Activated CD4-positive, alpha-beta T cell treated with anti-CD3 and anti-CD28 coated beads, Interleukin-2, amount 50 U/mL, for 16 hours (primary cell): ENCODE measurements around the gene TUBGCP3.

Source experiments
- DNase-seq: peaks from one replicate; pipeline ENCODE4 v3.0.0-alpha.2; 2020

Gene TUBGCP3

DNA sequence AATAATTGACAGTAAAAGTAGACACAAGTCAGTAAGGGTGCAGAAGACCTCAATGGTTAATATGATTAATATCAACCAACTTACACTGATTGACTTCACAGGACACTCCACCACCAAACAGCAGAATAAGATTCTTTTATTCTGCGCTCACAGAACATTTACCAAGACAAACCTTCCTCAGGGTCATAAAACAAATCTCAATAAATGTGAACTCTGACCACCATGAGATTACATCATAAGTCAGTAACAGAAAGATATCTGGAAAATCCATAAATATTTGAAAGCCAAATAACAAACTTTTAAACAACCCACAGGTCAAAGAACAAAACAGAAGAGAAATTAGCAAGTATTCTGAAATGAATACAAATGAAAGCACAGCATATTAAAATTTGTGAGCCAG, 112.1 kb downstream of the TUBGCP3 start:
- DNase-seq = no peak

- no peak for DNase-seq
These were observed 113.1 kb downstream of the TUBGCP3 start for GRCh38 chr13:112474869-112475268.

GRCh38 chr13:112473818-112474217, 114.1 kb downstream of the TUBGCP3 start:
- no peak for DNase-seq

DNA sequence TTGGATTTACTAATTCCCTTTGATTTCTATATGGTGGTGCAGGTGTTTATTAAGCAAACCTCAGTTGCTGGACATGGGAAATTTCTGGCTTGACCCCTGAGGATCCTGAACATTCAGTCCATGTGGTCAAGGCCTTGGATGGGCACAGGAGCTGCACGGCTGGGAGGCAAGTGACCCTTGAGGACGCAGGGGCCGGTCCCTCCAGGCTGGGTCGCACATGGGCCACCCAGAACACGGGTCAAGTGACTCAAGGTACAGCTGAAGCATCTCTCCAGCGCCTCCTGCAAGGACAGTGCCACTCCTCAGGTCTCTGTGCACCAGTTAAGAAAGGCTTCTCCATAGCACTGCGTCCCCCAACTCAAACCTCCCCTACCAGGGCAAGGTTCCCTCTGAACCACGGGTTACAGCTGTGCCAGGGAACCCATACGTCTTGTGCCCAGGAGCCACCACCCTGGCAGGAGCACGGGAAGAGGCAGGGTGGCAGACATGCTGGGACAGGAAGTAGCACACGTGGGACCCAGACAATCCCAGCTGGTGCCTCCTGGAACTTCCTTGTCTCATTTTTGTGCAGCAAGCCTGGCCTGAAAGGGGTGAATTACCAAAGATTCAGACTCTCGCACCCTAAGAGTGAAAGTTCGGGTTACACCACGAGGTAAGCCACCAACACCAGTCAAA, 118.7 kb downstream of the TUBGCP3 start:
- DNase-seq = no peak

- DNase-seq = no peak
These were observed 119.9 kb downstream of the TUBGCP3 start for GRCh38 chr13:112468069-112468468.

DNA sequence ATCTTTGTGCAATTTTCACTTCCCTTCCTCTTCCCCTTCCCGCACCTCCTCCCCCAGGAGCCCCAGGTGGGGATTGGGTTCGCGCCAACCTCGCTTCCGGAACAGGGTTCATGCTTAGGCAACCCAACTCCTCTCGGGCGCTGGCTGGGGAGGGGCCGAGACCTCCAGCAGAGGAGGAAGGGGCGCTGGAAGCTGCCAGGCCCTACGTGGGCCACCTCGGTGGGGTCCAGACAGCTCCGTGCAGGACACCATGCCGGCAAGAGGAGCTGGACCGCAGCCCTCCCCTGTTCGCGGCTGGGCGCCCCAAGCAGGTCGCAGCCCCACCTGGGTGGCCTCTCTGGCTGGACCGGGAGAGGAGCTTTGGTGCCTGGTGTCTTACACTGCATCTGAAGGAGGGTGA, 120.7 kb downstream of the TUBGCP3 start:
- no peak for DNase-seq

GRCh38 chr13:112466132-112467058, 121.6 kb downstream of the TUBGCP3 start:
- no peak for DNase-seq

DNA sequence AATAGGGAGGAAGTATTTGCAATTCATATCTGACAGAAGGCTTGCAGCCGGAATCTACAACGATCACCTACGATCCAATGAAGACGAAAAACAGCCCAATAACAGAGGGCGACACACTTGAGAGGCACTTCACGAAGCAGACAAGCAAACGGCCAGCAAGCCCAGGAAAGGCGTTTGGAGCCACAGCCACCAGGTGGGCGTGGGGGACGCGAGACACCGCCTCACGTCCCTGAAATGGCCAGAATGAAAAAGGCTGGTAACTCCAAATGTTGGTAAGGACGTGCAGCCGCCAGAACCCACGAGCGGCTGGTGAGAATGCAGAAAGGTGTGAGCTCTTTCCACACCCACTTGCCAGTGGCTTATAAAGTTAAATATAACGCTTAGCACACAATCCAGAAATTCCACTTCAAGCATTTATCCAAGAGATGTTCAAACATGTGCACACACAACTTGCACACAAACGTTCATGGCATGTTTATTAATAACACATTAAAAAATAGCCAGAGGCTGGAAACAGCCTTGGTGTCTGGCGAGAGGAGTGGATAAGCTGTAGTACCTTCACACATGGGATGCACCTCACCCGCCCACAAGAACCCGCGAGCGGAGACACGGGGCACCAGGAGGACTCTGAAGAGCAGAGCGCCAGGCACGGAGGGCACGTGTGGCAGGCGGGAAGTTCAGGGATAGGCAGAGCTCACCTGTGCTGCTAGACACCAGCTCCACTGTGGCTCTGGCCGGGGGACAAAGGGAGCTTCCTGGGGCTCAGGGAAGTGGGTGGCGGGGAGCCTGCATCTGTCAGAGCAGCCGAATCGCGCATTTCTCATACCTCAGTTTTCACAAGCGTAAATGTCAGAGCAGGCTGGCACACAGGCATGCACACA, 122.5 kb downstream of the TUBGCP3 start:
- DNase-seq = no peak

- no peak for DNase-seq
These were observed 123.2 kb downstream of the TUBGCP3 start for GRCh38 chr13:112464720-112465119.

- DNase-seq = no peak
These were observed 125.5 kb downstream of the TUBGCP3 start for GRCh38 chr13:112462408-112462807.

- no peak for DNase-seq
These were observed 130.5 kb downstream of the TUBGCP3 start for GRCh38 chr13:112457485-112457884.

GRCh38 chr13:112457081-112457480, 130.9 kb downstream of the TUBGCP3 start:
- DNase-seq = no peak

GRCh38 chr13:112456138-112457056, 131.6 kb downstream of the TUBGCP3 start:
- no peak for DNase-seq

- no peak for DNase-seq
These were observed 132.4 kb downstream of the TUBGCP3 start for GRCh38 chr13:112455476-112456059.

DNA sequence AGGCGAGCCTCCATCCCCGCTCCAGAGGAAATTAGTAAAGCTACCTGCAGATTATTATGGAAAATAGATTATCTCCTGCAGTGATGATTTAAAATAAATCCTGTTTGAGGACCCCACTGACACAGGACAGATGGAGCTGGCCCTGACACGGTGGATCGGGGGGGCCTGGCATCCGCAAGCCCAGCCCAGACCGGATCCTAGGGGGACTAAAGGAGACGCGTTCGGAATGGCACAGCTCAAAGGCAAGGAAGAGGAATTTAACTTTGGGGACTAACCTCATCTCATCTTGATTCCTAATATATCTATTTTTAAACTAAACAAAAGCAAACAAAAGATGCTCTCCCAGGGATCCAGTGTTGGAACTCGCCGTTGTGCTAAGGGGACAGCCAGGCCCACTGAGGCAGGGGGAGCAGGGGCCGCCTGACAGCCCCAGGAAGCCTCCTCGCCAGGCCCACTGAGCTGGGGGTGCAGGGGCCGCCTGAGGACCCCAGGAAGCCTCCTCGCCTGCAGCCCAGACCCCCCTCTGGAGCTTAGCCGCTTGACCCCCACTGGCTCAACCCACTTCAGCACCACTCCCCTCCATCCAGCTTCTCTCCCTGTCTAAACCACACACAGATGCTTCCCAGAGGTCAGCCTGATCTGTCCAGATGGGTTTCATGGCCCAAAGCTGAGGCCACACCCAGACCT, 133.2 kb downstream of the TUBGCP3 start:
- DNase-seq = no peak

- no peak for DNase-seq
These were observed 133.9 kb downstream of the TUBGCP3 start for GRCh38 chr13:112453874-112454647.

- DNase-seq = no peak
These were observed 134.6 kb downstream of the TUBGCP3 start for GRCh38 chr13:112453207-112453829.

- no peak for DNase-seq
These were observed 135.4 kb downstream of the TUBGCP3 start for GRCh38 chr13:112452380-112453206.
